Effector memory CD4-positive, alpha-beta T cell (primary cell): Measurements from ENCODE around the gene STXBP3.

ENCODE experiments used
- DNase-seq, 3 donors: peaks; one replicate each; pipeline ENCODE4 v3.0.0-alpha.2; 2020
- H3K27ac ChIP-seq: 2 replicates; pipeline ENCODE4 v1.7.0; 2013; ENCODE audit warnings: mild to moderate bottlenecking, low read length, moderate library complexity; ENCODE audit not compliant: insufficient read depth, poor library complexity, severe bottlenecking
- H3K27me3 ChIP-seq: replicated peaks from 2 replicates; pipeline ENCODE4 v1.7.0; 2013; ENCODE audit warnings: mild to moderate bottlenecking, low read length; ENCODE audit not compliant: insufficient read depth, control insufficient read depth, poor library complexity, severe bottlenecking
- H3K36me3 ChIP-seq: 2 replicates; pipeline ENCODE4 v1.7.0; 2013; ENCODE audit warnings: mild to moderate bottlenecking, low read length, moderate library complexity; ENCODE audit not compliant: control insufficient read depth, insufficient read depth
- H3K4me1 ChIP-seq: 2 replicates; pipeline ENCODE4 v1.7.0; 2013; ENCODE audit warnings: low read length, mild to moderate bottlenecking; ENCODE audit not compliant: control insufficient read depth, insufficient read depth, poor library complexity, severe bottlenecking
- H3K4me3 ChIP-seq: 2 replicates; pipeline ENCODE4 v1.7.0; 2013; ENCODE audit warnings: low read length, low read depth, mild to moderate bottlenecking; ENCODE audit not compliant: insufficient read depth, poor library complexity, severe bottlenecking
- H3K9me3 ChIP-seq: 2 replicates; pipeline ENCODE4 v1.7.0; 2013; ENCODE audit warnings: mild to moderate bottlenecking, low read length, moderate library complexity; ENCODE audit not compliant: control insufficient read depth

STXBP3 gene

DNA sequence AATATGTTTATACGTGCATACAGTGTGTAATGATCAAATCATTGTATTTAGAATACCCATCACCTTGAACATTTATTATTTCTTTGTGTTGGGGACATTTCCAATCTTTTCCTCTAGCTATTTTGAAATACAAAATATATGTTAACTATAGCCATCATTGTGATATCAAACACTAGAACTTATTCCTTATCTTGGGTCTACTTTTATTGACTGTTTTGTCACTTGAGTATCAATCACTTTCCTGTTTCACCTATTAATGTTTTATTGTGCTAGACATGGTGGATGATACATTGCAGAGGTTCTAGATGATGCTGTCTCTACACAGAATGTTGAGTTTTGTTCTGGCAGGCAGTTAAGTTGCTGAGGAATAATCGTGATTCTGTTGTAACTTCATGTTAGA is 45.9 kb downstream of the STXBP3 start:
- no peak overlapping the region for H3K4me3 ChIP-seq
- H3K4me1 ChIP-seq: no peaks in the 10 kb centered on the region
- H3K27me3 ChIP-seq: no peaks in the 10 kb centered on the region
- no peaks in the 10 kb centered on the region for H3K9me3 ChIP-seq
- peaks cover 52% of the 10 kb centered on the region for H3K36me3 ChIP-seq
- H3K27ac ChIP-seq: no peak overlapping the region
- no peak for DNase-seq

DNA sequence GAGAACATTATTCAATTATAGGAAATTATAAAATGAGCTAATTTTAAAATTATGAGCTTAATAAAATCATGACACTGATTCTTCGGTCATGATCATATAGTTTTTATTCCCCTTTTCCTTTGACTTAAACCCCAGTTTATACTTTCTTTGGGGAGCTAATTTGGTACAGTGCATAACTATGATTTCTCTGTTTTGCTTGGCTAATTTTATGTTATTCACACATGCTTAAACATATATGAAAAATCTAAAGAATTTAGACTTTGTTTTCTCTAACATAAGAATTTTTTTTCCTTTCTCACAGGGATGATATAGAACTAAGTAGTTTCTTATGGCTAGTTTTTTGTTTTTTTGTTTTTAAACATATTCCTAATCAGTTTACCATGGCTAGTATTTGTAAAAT is 52.5 kb downstream of the STXBP3 start:
- Histone ChIP-seq H3K4me1 (no peaks in the 10 kb centered on the region), H3K27ac (no peak overlapping the region), H3K27me3 (no peaks in the 10 kb centered on the region), H3K4me3 (no peak overlapping the region), H3K36me3 (peaks cover 48% of the 10 kb centered on the region), H3K9me3 (no peaks in the 10 kb centered on the region)
- DNase-seq: no peak

DNA sequence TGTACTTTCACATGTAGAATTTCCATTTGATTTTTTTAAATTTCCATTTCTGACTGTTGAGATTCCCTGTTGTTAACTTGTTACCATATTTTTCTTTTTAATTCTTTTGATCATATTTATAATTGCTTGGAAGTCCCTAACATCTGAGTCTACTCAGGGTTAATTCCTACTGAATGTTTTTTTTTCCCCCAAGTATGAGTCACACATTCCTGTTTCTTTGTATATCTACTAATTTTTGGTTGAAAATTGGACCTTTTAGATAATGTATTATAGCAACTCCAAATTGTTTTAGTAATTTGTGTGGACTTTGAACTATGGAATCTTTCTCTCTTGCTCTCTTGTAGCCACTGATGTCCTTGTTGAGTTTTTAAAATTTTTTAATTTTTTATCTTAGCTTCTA is 54.6 kb downstream of the STXBP3 start:
- Histone ChIP-seq H3K4me3 (no peak overlapping the region), H3K36me3 (peaks cover 35% of the 10 kb centered on the region), H3K9me3 (no peaks in the 10 kb centered on the region), H3K27ac (no peak overlapping the region), H3K4me1 (no peaks in the 10 kb centered on the region), H3K27me3 (no peaks in the 10 kb centered on the region)
- no peak for DNase-seq

DNA sequence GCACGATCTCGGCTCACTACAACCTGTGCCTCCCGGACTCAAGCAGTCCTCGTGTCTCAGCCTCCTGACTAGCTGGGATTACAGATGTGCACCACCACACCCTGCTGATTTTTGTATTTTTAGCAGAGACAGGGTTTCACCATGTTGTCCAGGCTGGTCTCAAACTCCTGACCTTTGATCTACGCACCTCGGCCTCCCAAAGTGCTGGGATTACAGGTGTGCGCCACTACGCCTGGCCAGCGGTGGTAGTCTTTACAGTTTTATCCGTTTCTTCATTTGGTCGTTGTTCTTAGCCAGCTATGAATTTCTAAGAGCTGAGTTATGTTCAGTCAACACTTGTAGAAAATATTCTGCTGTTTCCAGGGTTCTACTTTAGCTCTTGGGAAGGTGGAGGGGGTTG is 57.1 kb downstream of the STXBP3 start:
- H3K36me3 ChIP-seq: peaks cover 23% of the 10 kb centered on the region

DNA sequence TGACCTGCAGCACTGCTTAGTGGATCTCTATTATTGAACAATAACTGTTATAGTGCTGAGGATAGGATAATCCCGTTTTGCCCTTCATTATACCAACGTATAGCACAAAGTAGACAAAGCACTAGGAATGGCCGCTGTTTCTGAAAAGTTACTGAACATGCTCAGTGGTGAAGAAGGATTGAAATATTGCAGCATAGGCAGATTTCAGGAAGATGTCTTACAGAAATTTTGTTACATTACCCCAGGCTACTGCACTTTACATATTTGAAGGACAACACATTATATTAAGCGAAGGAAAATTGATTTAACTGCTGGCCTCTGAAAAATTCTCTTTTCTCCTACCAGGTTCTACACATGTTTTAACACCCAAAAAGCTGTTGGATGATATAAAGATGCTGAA is 62.0 kb downstream of the STXBP3 start:
- H3K27me3 ChIP-seq: no peaks in the 10 kb centered on the region
- H3K36me3 ChIP-seq: peaks cover 24% of the 10 kb centered on the region
- no peak overlapping the region for H3K27ac ChIP-seq
- no peaks in the 10 kb centered on the region for H3K9me3 ChIP-seq
- H3K4me3 ChIP-seq: no peak overlapping the region
- H3K4me1 ChIP-seq: no peaks in the 10 kb centered on the region
- DNase-seq: no peak

More for the DNA sequence above, 57.1 kb downstream of the STXBP3 start:
- no peak for DNase-seq
- Histone ChIP-seq H3K27me3 (no peaks in the 10 kb centered on the region), H3K27ac (no peak overlapping the region), H3K4me1 (no peaks in the 10 kb centered on the region), H3K4me3 (no peak overlapping the region), H3K9me3 (no peaks in the 10 kb centered on the region)

DNA sequence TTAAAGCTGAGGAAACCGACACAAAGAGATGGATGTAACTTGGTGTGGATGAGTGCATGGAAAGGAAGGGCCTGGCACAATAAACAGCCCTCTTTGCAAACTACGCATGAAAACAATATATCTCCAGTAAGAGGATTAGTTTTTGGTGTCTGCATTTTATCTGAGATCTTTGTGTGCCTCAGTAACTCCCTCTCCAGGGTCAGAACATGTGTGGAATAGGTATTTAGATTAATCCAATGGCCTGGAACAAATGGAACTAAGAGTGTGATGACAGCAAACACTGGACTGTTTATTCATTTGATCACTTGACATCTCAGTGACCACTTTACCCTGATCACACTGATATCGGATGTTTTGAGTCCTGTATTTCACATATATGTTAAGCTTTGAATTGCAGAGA is 65.1 kb downstream of the STXBP3 start:
- Histone ChIP-seq H3K4me3 (no peak overlapping the region), H3K9me3 (no peaks in the 10 kb centered on the region), H3K36me3 (peaks cover 20% of the 10 kb centered on the region), H3K27ac (no peak overlapping the region), H3K27me3 (no peaks in the 10 kb centered on the region), H3K4me1 (no peaks in the 10 kb centered on the region)
- DNase-seq: no peak

DNA sequence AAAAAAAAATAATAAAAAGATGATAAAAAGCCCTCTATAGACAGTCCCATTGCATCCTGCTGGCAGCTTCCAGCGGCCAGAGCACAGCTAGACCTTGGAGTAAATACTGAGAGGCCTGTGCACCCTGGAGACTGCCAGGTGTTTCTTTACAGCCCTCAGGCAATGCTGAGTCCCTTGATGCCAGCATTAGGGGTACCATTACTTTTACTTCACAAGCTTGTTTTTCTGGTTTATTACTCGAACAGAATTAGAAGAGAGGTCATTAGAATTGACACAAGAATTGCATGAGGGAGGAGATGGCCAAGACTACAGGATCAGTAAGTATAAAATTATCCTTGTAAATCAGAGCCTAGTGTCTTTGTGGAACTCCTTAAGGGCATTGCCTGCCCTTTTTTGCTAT is 66.9 kb downstream of the STXBP3 start:
- Histone ChIP-seq H3K27ac (no peak overlapping the region), H3K4me3 (no peak overlapping the region), H3K9me3 (no peaks in the 10 kb centered on the region), H3K4me1 (no peaks in the 10 kb centered on the region), H3K36me3 (peaks cover 15% of the 10 kb centered on the region), H3K27me3 (no peaks in the 10 kb centered on the region)
- no peak for DNase-seq

DNA sequence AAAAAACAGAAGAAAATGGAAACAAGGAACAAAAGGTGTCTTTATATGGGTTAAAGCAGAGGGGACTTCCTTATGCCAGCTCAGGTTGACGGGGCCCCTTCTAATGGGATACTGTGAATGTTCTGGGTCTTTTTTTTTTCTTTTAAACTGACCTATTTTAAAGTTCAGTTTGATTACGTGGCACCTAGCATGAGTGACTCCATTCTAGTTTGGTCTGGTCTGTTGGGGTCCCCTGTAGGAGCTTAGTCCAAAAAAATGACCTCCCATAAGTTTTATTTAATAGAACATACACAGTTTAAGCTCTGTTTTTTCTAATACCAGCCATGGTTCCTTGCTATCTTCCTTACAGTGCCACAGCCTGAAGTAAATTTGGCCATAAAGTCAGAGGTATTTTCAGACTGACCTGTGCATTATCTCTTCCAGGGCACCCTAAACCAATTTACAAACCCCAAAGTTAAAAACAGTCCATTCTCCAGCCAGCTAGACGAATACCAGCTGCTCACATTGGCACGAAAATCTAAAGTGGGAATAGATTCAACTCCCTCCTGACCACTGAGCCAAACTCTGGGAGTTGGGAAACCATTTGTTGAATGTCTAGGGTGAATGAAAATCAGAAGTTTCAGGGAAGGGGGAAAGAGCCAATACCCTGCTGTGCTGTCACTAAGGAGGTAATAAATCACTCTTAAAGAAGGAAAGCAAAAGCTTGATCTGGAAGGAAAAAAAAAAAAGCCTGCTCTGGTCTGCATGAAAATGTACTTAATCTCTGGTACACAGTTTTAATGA is 68.1 kb downstream of the STXBP3 start:
- H3K4me3 ChIP-seq: no peak overlapping the region
- no peak overlapping the region for H3K27ac ChIP-seq
- H3K36me3 ChIP-seq: peaks cover 14% of the 10 kb centered on the region
- no peaks in the 10 kb centered on the region for H3K4me1 ChIP-seq
- no peaks in the 10 kb centered on the region for H3K27me3 ChIP-seq
- H3K9me3 ChIP-seq: no peaks in the 10 kb centered on the region
- no peak for DNase-seq

DNA sequence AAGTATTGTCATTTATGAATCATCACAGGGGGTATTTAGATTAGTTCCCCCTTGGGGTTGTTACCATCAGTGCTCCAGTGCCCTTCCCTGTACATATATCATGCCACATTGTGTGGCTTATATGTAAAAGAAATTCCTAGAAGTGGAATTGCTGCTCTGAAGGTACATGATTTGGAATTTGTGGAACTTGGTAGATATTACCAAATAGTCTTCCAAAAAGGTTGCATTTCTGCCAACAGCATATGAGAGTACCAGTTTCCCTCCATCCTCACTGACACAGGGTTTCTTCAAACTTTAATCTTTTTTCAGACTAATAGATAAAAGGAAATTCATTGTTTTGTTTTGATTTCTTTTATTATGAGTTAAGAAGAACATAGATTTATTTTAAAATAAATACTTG is 69.1 kb downstream of the STXBP3 start:
- no peak for DNase-seq
- peaks cover 4% of the 10 kb centered on the region for H3K36me3 ChIP-seq
- H3K4me3 ChIP-seq: no peak overlapping the region
- no peaks in the 10 kb centered on the region for H3K4me1 ChIP-seq
- no peaks in the 10 kb centered on the region for H3K27me3 ChIP-seq
- no peak overlapping the region for H3K27ac ChIP-seq
- no peaks in the 10 kb centered on the region for H3K9me3 ChIP-seq

DNA sequence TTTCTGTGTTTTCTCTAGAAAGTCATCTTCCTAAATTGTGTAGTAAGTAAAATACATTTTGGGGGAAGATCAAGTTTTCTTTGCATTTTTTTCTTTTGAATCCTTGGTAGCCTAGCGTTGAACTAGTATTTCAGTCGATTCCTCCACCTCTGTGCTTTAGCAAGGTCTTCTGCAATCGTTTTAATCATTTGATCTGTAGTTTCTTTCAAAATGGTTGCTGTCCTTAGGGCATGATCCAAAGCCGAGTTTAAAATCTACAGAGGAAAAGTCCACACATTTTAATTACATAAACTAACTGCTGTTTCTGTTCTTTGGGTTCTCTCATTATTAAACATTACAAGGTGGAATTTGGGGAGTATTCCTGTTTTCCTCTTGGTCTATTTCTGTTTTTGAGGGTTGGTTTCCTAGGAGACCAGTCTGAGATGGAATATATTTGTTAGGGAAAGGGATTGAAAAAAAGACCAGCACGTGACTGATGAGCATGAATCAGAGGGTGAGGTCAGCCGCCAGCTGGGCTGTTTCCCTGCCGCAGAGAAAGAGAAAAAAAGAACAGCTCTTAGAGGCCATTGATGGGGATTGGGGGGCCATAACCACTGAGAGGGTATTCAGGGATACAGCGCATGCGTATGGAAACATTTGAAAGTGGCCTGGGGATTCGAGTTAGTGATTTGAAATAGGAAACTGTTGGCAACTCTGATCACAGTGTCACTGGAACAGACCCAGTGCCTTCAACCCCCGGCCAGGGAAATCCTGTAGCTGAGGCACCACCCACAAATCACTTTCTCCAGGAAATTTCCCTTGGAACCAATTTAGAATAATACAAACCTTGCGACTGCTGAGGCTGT is 69.8 kb downstream of the STXBP3 start:
- no peak for DNase-seq
- Histone ChIP-seq H3K4me3 (no peak overlapping the region), H3K27ac (no peak overlapping the region), H3K9me3 (no peaks in the 10 kb centered on the region), H3K27me3 (no peaks in the 10 kb centered on the region), H3K36me3 (peaks cover 2% of the 10 kb centered on the region), H3K4me1 (no peaks in the 10 kb centered on the region)
